OCI-LY7 (cell line): ENCODE data around the gene GCH1. TPM values are rescaled to one million over a fixed set of nuclear protein-coding genes. Genes with fewer than 3 reads are reported as not detected.

ENCODE experiments used
- BruUV-seq: library from RNA; stranded (reverse); fragments of 400-500 nt; replicated peaks from 2 replicates; lab custom pipeline; 2021; lab: Mats Ljungman, UMichigan
- CTCF ChIA-PET: fragments of 300-600 bp; sonication (Branson Sonifier 250); formaldehyde crosslinking; loops from one replicate; lab custom pipeline; 2022; ENCODE audit warnings: antibody characterized with exemption; ENCODE audit not compliant: unreplicated experiment; lab: Charles Lee
- POLR2A ChIA-PET: fragments of 300-600 bp; sonication (Branson Sonifier 250); formaldehyde crosslinking; loops from one replicate; lab custom pipeline; 2022; ENCODE audit warnings: antibody characterized with exemption; lab: Charles Lee
- DNase-seq: peaks from one replicate; pipeline ENCODE4 v3.0.0-alpha.2; 2015; ENCODE audit warnings: low spot score
- H2AFZ ChIP-seq: fragments of 200-600 bp; sonication (generic), shearing (Covaris generic); 2 replicates; pipeline ENCODE4 v1.6.1; 2014; ENCODE audit warnings: mild to moderate bottlenecking, antibody characterized with exemption, low read length, moderate library complexity
- H3K27ac ChIP-seq: fragments of 200-600 bp; sonication (generic); 2 replicates; pipeline ENCODE4 v1.5.1; 2014; ENCODE audit warnings: mixed run types, low read depth, mild to moderate bottlenecking, moderate library complexity, low read length, inconsistent platforms; ENCODE audit not compliant: poor library complexity, severe bottlenecking
- H3K36me3 ChIP-seq: fragments of 200-600 bp; sonication (generic); 2 replicates; pipeline ENCODE4 v1.6.1; 2014; ENCODE audit warnings: mild to moderate bottlenecking, antibody characterized with exemption, low read length, moderate library complexity, mixed read lengths; ENCODE audit not compliant: insufficient read depth
- H3K4me1 ChIP-seq: fragments of 200-600 bp; sonication (generic); 2 replicates; pipeline ENCODE4 v1.5.1; 2014; ENCODE audit warnings: mild to moderate bottlenecking, low read length; ENCODE audit not compliant: insufficient read depth, poor library complexity, severe bottlenecking
- H3K4me2 ChIP-seq: fragments of 200-600 bp; sonication (generic); 2 replicates; pipeline ENCODE4 v1.6.1; 2014; ENCODE audit warnings: mild to moderate bottlenecking, low read length
- H3K4me3 ChIP-seq: fragments of 200-600 bp; sonication (generic); 2 replicates; pipeline ENCODE4 v1.5.1; 2014; ENCODE audit warnings: mild to moderate bottlenecking, low read depth, low read length; ENCODE audit not compliant: poor library complexity, severe bottlenecking
- H3K79me2 ChIP-seq: fragments of 200-600 bp; sonication (generic); 2 replicates; pipeline ENCODE4 v1.6.1; 2016; ENCODE audit warnings: low read depth, mild to moderate bottlenecking, low read length, moderate library complexity, mixed read lengths; ENCODE audit not compliant: insufficient read depth
- H3K9me2 ChIP-seq: fragments of 200-600 bp; sonication (generic); 2 replicates; pipeline ENCODE4 v1.6.1; 2016; ENCODE audit warnings: mild to moderate bottlenecking, low read length, mixed read lengths; ENCODE audit not compliant: insufficient read depth
- H3K9me3 ChIP-seq: fragments of 200-600 bp; sonication (generic); 2 replicates; pipeline ENCODE4 v1.6.1; 2014; ENCODE audit warnings: mild to moderate bottlenecking, mixed run types, low read length, mixed read lengths
- H4K20me1 ChIP-seq: fragments of 200-600 bp; sonication (generic); 2 replicates; pipeline ENCODE4 v1.6.1; 2014; ENCODE audit warnings: mild to moderate bottlenecking, antibody characterized with exemption, low read length, moderate library complexity, mixed read lengths; ENCODE audit not compliant: insufficient read depth
- CTCF ChIP-seq: fragments of 200-600 bp; sonication (generic); conservative IDR thresholded peaks from 2 replicates; pipeline ENCODE4 v1.5.1; 2014; ENCODE audit warnings: mild to moderate bottlenecking, antibody characterized with exemption, low read length, moderate library complexity, mixed read lengths
- EZH2phosphoT487 ChIP-seq: fragments of 200-600 bp; sonication (generic); IDR thresholded peaks from 2 replicates; pipeline ENCODE4 v1.6.1; 2018; ENCODE audit warnings: low read depth, borderline replicate concordance, mild to moderate bottlenecking, mixed run types, antibody characterized with exemption, low read length, moderate library complexity, mixed read lengths
- intact Hi-C: fragments of 100-400 bp; cut with micrococcal nuclease; formaldehyde crosslinking; loops from one replicate; pipeline ENCODE4 v1.10.0; 2022; ENCODE audit not compliant: unreplicated experiment
- total RNA-seq, 2 experiments: library from RNA; depleted of rRNA in 1 of 2; stranded (reverse); fragments of >200 nt in 1 of 2; shearing (Covaris generic) in 1 of 2; gene quantifications; 2 replicates each; pipeline ENCODE4 v1.2.3, GENCODE V29; 2014 to 2022

Gene GCH1
- total RNA-seq, 2 experiments from 2014 or later: 14.7 to 22.5 TPM

GRCh38 chr14:54816450-54816849, 86.2 kb downstream of the GCH1 start:
- no peaks in the 10 kb centered on the region for H3K4me1 ChIP-seq
- H3K4me3 ChIP-seq: no peak overlapping the region
- POLR2A ChIA-PET: interaction anchor here (0.7 to 1.2 kb wide), 4 partner anchors 9 to 39 kb away, joined by 3 read pairs; no protein-coding TSS in a partner anchor
- no peaks in the 10 kb centered on the region for H3K36me3 ChIP-seq
- no peaks in the 10 kb centered on the region for H4K20me1 ChIP-seq
- no peak for DNase-seq
- no peaks in the 10 kb centered on the region for H3K79me2 ChIP-seq
- no peak for TF ChIP-seq EZH2phosphoT487
- BruUV-seq: no TSS peak
- H3K27ac ChIP-seq: no peak overlapping the region
- no peak overlapping the region for H2AFZ ChIP-seq
- no peaks in the 10 kb centered on the region for H3K9me2 ChIP-seq
- CTCF ChIA-PET: interaction anchor here (0.8 kb wide), 1 partner anchor 62 kb away, joined by 3 read pairs; no protein-coding TSS in a partner anchor
- H3K4me2 ChIP-seq: no peak overlapping the region
- intact Hi-C loops: no loop called here
- no peaks in the 10 kb centered on the region for H3K9me3 ChIP-seq

GRCh38 chr14:54815515-54815914, 87.1 kb downstream of the GCH1 start:
- Histone ChIP-seq H4K20me1 (no peaks in the 10 kb centered on the region), H3K9me2 (no peaks in the 10 kb centered on the region), H3K9me3 (no peaks in the 10 kb centered on the region), H3K36me3 (no peaks in the 10 kb centered on the region), H2AFZ (no peak overlapping the region), H3K79me2 (no peaks in the 10 kb centered on the region), H3K4me3 (no peak overlapping the region), H3K4me1 (no peaks in the 10 kb centered on the region), H3K27ac (no peak overlapping the region), H3K4me2 (no peak overlapping the region)
- no TSS peak for BruUV-seq
- POLR2A ChIA-PET: interaction anchor here (1.2 kb wide), 2 partner anchors 10 to 22 kb away, joined by 3 read pairs; no protein-coding TSS in a partner anchor
- no peak for DNase-seq
- CTCF ChIA-PET: no interaction called here
- intact Hi-C loops: no loop called here
- TF ChIP-seq EZH2phosphoT487: no peak
- TF ChIP-seq CTCF: no peak

- Histone ChIP-seq H3K36me3 (no peaks in the 10 kb centered on the region), H3K4me3 (no peak overlapping the region), H3K9me2 (no peaks in the 10 kb centered on the region), H3K4me1 (no peaks in the 10 kb centered on the region), H3K4me2 (no peak overlapping the region), H4K20me1 (no peaks in the 10 kb centered on the region), H3K9me3 (no peaks in the 10 kb centered on the region), H3K79me2 (no peaks in the 10 kb centered on the region), H3K27ac (no peak overlapping the region), H2AFZ (no peak overlapping the region)
- BruUV-seq: no TSS peak
- no peak for TF ChIP-seq EZH2phosphoT487
- ChIA-PET POLR2A (no interaction called here), CTCF (no interaction called here)
- no peak for DNase-seq
- intact Hi-C loops: no loop called here
These were observed 87.6 kb downstream of the GCH1 start for GRCh38 chr14:54815016-54815415.
